Panc1 (cell line): ENCODE measurements around the gene SMURF1. TPM values are rescaled to one million over a fixed set of nuclear protein-coding genes. Genes with fewer than 3 reads are reported as not detected.

Experiments
- ATAC-seq: fragments of 200-7000 bp; cut with Tn5 transposase; 2 replicates; pipeline ENCODE4 v1.9.1; 2020; ENCODE audit warnings: mild to moderate bottlenecking, moderate library complexity
- BruUV-seq: library from RNA; stranded (reverse); fragments of 400-500 nt; replicated peaks from 2 replicates; lab custom pipeline; 2021; lab: Mats Ljungman, UMichigan
- CTCF ChIA-PET: fragments of 300-600 bp; sonication (Branson Sonifier 250); formaldehyde crosslinking; loops from one replicate; lab custom pipeline; 2022; ENCODE audit warnings: antibody characterized with exemption; lab: Charles Lee
- POLR2A ChIA-PET: fragments of 300-600 bp; sonication (Branson Sonifier 250); formaldehyde crosslinking; loops from one replicate; lab custom pipeline; 2022; ENCODE audit warnings: antibody characterized with exemption; lab: Charles Lee
- DNase-seq: peaks from one replicate; pipeline ENCODE4 v3.0.0-alpha.2; 2010; ENCODE audit warnings: low read depth, low spot score
- H3K27ac ChIP-seq: 2 replicates; pipeline ENCODE4 v1.5.1; 2011; ENCODE audit warnings: mild to moderate bottlenecking, low read length, inconsistent platforms
- H3K27me3 ChIP-seq: fragments of 200-500 bp; sonication (Bioruptor generic); 2 replicates; pipeline ENCODE4 v1.6.0; 2014; ENCODE audit warnings: low read length, inconsistent platforms; ENCODE audit not compliant: control insufficient read depth, insufficient read depth
- H3K36me3 ChIP-seq: fragments of 200-500 bp; sonication (Bioruptor generic); 2 replicates; pipeline ENCODE4 v1.5.1; 2014; ENCODE audit warnings: inconsistent platforms, mild to moderate bottlenecking, low read length, moderate library complexity; ENCODE audit not compliant: control insufficient read depth, insufficient read depth
- H3K4me1 ChIP-seq: 2 replicates; pipeline ENCODE4 v1.5.1; 2011; ENCODE audit warnings: inconsistent platforms, mild to moderate bottlenecking, low read length, moderate library complexity; ENCODE audit not compliant: control insufficient read depth, insufficient read depth
- H3K4me3 ChIP-seq, 2 experiments: 2 replicates each; pipeline ENCODE4 v1.5.1; 2011 to 2012; ENCODE audit warnings: low read depth in 2 of 2, low read length in 2 of 2, mild to moderate bottlenecking in 2 of 2, inconsistent platforms in 1 of 2, moderate library complexity in 1 of 2
- H3K9me3 ChIP-seq: fragments of 200-500 bp; sonication (Bioruptor generic); 2 replicates; pipeline ENCODE4 v1.5.1; 2014; ENCODE audit warnings: low read depth, mild to moderate bottlenecking, inconsistent platforms, low read length, moderate library complexity; ENCODE audit not compliant: control insufficient read depth, insufficient read depth
- POLR2AphosphoS5 ChIP-seq: IDR thresholded peaks from 2 replicates; pipeline ENCODE4 v1.6.1; 2012; ENCODE audit warnings: mild to moderate bottlenecking, low read depth, low read length, moderate library complexity
- SIN3A ChIP-seq: IDR thresholded peaks from 2 replicates; pipeline ENCODE4 v1.6.1; 2012; ENCODE audit warnings: low read depth, mild to moderate bottlenecking, low read length, moderate library complexity, borderline replicate concordance; ENCODE audit not compliant: insufficient read depth
- TCF7L2 ChIP-seq: IDR thresholded peaks from 2 replicates; pipeline ENCODE4 v1.6.1; 2011; ENCODE audit warnings: mild to moderate bottlenecking, low read depth, low read length, inconsistent platforms
- in situ Hi-C: cut with HindIII; loops from 2 replicates; pipeline ENCODE4 v1.10.0; 2016; ENCODE audit warnings: low sequenced_read_pairs, low pct_unique_long_range_greater_than_20kb
- intact Hi-C: fragments of 100-400 bp; cut with micrococcal nuclease; formaldehyde crosslinking; loops from one replicate; pipeline ENCODE4 v1.10.0; 2022; ENCODE audit not compliant: unreplicated experiment
- total RNA-seq: library from RNA; stranded (reverse); gene quantifications from one replicate; pipeline ENCODE4 v1.2.1, GENCODE V29; 2021; ENCODE audit not compliant: unreplicated experiment
- TF ChIP-seq, protein P1 (sequence below): fragments of 450-650 bp; IDR thresholded peaks from 2 replicates; pipeline ENCODE4 v1.5.1; 2017; ENCODE audit warnings: mild to moderate bottlenecking
- TF ChIP-seq, protein P2 (sequence below), 2 experiments: IDR thresholded peaks; 2 replicates each; pipeline ENCODE4 v1.6.1; 2011 to 2012; ENCODE audit warnings: low read depth in 2 of 2, control low read depth in 1 of 2, low read length in 1 of 2, mild to moderate bottlenecking in 1 of 2, moderate library complexity in 1 of 2; ENCODE audit not compliant: insufficient read depth in 1 of 2

Gene SMURF1
- total RNA-seq, 1 experiment from 2014 or later, result 47.0 TPM

DNA sequence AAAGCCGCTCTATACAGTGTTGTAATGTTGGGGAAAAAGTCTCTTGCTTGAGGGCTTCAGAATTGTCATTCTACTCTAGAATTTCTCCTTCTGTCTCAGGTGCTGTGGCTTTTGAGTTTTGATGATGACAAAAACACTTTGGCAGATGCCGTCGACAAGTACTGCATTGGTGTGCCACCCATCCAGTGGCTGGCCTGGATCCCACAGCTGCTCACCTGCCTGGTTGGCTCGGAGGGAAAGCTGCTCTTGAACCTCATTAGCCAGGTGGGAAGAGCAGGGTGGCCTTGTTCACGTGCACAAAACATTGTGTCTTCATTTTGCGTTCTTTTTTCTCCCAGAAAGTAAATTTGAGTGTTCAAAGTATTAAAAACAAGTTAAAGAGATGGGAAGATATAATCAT, 153.6 kb downstream of the SMURF1 start:
- peaks cover 34% of the 10 kb centered on the region for H3K36me3 ChIP-seq
- DNase-seq, result no peak
- no peak for ATAC-seq
- BruUV-seq, result no TSS peak
- no peak for TF ChIP-seq TCF7L2
- TF ChIP-seq, protein P1, sequence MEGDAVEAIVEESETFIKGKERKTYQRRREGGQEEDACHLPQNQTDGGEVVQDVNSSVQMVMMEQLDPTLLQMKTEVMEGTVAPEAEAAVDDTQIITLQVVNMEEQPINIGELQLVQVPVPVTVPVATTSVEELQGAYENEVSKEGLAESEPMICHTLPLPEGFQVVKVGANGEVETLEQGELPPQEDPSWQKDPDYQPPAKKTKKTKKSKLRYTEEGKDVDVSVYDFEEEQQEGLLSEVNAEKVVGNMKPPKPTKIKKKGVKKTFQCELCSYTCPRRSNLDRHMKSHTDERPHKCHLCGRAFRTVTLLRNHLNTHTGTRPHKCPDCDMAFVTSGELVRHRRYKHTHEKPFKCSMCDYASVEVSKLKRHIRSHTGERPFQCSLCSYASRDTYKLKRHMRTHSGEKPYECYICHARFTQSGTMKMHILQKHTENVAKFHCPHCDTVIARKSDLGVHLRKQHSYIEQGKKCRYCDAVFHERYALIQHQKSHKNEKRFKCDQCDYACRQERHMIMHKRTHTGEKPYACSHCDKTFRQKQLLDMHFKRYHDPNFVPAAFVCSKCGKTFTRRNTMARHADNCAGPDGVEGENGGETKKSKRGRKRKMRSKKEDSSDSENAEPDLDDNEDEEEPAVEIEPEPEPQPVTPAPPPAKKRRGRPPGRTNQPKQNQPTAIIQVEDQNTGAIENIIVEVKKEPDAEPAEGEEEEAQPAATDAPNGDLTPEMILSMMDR, result no peak
- no peak for TF ChIP-seq SIN3A
- no peak for TF ChIP-seq POLR2AphosphoS5
- TF ChIP-seq, protein P2, sequence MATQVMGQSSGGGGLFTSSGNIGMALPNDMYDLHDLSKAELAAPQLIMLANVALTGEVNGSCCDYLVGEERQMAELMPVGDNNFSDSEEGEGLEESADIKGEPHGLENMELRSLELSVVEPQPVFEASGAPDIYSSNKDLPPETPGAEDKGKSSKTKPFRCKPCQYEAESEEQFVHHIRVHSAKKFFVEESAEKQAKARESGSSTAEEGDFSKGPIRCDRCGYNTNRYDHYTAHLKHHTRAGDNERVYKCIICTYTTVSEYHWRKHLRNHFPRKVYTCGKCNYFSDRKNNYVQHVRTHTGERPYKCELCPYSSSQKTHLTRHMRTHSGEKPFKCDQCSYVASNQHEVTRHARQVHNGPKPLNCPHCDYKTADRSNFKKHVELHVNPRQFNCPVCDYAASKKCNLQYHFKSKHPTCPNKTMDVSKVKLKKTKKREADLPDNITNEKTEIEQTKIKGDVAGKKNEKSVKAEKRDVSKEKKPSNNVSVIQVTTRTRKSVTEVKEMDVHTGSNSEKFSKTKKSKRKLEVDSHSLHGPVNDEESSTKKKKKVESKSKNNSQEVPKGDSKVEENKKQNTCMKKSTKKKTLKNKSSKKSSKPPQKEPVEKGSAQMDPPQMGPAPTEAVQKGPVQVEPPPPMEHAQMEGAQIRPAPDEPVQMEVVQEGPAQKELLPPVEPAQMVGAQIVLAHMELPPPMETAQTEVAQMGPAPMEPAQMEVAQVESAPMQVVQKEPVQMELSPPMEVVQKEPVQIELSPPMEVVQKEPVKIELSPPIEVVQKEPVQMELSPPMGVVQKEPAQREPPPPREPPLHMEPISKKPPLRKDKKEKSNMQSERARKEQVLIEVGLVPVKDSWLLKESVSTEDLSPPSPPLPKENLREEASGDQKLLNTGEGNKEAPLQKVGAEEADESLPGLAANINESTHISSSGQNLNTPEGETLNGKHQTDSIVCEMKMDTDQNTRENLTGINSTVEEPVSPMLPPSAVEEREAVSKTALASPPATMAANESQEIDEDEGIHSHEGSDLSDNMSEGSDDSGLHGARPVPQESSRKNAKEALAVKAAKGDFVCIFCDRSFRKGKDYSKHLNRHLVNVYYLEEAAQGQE (IDR thresholded peaks at IDR 0.05; ENCODE audit: insufficient read depth in 1 of 2, low read depth in 2 of 2, low read length in 1 of 2), result no peak
- H3K4me1 ChIP-seq, result no peaks in the 10 kb centered on the region
- ChIA-PET POLR2A (no interaction called here), CTCF (no interaction called here)
- H3K27me3 ChIP-seq, result no peaks in the 10 kb centered on the region
- H3K27ac ChIP-seq, result no peak overlapping the region
- no peak overlapping the region for H3K4me3 ChIP-seq
- intact Hi-C loops, result no loop called here
- H3K9me3 ChIP-seq, result no peaks in the 10 kb centered on the region
- in situ Hi-C loops, result no loop called here

DNA sequence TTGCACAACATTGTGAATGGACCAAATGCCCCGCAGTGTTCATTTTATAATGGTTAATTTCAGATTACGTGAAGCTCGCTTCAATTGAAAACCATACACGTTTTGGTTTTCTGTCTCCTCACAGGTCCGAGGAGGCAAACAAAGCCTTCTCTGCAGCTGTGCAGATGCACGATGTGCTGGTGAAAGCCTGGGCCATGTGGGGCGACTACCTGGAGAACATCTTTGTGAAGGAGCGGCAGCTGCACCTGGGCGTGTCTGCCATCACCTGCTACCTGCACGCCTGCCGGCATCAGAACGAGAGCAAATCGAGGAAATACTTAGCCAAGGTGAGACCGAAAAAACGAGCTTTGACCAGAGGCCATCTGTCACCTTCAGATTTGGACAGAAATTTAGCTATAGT, 155.3 kb downstream of the SMURF1 start:
- DNase-seq (no peak), ATAC-seq (no peak)
- Histone ChIP-seq H3K27me3 (no peaks in the 10 kb centered on the region), H3K36me3 (peaks cover 44% of the 10 kb centered on the region), H3K4me1 (no peaks in the 10 kb centered on the region), H3K27ac (no peak overlapping the region), H3K9me3 (no peaks in the 10 kb centered on the region), H3K4me3 (no peak overlapping the region)
- CTCF ChIA-PET, result no interaction called here
- TF ChIP-seq TCF7L2 (no peak), POLR2AphosphoS5 (no peak), SIN3A (no peak)
- TF ChIP-seq, protein P1, result no peak
- TF ChIP-seq, protein P2 (IDR thresholded peaks at IDR 0.05; ENCODE audit: insufficient read depth in 1 of 2, low read depth in 2 of 2, low read length in 1 of 2), result no peak
- intact Hi-C loops, result no loop called here
- POLR2A ChIA-PET, result interaction anchor here (0.6 kb wide), 1 partner anchor 430 kb away, joined by 3 read pairs; no protein-coding TSS in a partner anchor
- no TSS peak for BruUV-seq
- in situ Hi-C loops, result no loop called here
